Measurements from ENCODE around the gene TMEM82.

The TMEM82 gene

DNA sequence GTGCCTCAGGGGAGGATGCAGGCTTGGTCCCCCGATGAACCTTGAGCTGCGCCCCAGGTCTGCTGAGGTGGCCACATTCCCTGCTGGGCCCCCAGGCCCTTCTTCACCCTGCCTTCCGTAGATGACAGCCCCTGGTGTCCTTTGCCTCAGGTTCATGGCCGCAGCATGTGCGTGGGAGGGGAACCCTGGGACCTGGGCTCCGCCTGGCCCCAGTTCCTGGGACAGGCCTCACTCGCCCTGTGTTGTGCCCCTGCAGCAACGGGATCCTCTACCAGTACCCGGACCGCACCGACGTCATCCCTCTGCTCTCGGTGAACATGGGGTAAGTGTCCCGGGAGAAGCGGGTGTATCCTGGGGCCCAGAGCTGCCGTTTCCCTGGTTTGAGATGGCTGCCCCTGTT is 11.4 kb upstream of the TMEM82 start:
- DNase-seq (ENCODE audit: low read depth) = no peak
- no peak for TF ChIP-seq CTCF (conservative IDR thresholded peaks at IDR 0.05; ENCODE audit: control insufficient read depth, insufficient read depth, low read depth, low read length)
- H3K4me3 ChIP-seq (ENCODE audit: control insufficient read depth, low read depth, low read length) = no peak overlapping the region

DNA sequence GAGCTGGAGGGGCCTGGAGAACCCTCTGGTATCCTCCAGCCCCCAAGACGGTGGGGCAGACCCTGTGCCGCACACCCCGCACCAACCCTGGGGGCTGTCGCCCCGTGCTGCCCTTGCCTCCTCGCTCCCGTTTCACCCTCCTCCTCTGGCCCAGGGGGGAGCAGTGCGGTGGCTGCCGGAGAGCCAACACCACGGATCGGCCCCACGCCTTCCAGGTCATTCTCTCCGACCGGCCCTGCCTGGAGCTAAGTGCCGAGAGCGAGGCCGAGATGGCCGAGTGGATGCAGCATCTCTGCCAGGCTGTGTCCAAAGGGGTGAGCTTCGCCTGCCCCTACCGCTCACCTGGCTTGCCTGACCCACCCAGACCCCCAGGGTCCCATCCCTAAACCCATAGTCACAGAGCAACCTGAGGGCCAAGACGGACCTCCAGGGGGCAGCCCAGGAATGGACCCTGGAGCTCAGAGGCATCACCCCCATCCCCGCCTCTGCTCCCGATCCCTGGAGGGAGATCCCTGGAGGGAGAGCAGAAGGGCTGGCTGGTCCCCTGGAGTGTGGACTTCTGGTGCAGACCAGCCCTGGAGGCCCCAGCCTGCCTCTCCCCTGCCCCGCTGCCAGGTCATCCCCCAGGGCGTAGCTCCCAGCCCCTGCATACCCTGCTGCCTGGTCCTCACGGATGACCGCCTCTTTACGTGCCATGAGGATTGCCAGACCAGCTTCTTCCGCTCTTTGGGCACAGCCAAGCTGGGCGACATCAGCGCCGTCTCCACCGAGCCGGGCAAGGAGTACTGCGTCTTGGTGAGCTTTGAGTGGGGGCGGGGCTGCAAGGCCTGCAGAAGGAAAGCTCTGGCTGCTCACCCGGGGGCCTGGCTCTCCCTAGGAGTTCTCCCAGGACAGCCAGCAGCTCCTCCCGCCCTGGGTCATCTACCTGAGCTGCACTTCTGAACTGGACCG is 10.3 kb upstream of the TMEM82 start:
- no peak overlapping the region for H3K4me3 ChIP-seq (ENCODE audit: control insufficient read depth, low read depth, low read length)
- no peak for TF ChIP-seq CTCF (conservative IDR thresholded peaks at IDR 0.05; ENCODE audit: control insufficient read depth, insufficient read depth, low read depth, low read length)
- DNase-seq (ENCODE audit: low read depth) = no peak

DNA sequence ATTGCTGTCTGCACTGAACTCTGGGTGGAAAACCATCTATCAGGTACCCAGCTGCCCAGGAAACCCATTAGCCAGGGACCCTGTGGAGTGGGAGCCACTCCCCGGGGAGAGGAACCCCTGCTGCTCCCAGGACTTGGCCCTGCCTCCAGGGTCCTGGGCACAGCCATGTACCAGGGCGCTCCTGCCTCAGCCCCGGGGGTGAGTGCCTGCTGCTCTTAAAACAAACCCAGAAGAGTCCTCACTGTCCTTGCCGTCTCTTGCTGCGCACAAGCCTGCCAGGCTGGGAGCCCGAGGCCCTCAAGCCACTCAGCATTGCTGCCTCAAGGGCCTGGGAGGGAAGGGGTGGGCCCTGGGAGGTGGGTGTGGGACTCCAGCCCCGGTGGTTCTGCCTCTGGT is 9.6 kb upstream of the TMEM82 start:
- DNase-seq (ENCODE audit: low read depth) = no peak
- no peak for TF ChIP-seq CTCF (conservative IDR thresholded peaks at IDR 0.05; ENCODE audit: control insufficient read depth, insufficient read depth, low read depth, low read length)
- H3K4me3 ChIP-seq (ENCODE audit: control insufficient read depth, low read depth, low read length) = no peak overlapping the region

DNA sequence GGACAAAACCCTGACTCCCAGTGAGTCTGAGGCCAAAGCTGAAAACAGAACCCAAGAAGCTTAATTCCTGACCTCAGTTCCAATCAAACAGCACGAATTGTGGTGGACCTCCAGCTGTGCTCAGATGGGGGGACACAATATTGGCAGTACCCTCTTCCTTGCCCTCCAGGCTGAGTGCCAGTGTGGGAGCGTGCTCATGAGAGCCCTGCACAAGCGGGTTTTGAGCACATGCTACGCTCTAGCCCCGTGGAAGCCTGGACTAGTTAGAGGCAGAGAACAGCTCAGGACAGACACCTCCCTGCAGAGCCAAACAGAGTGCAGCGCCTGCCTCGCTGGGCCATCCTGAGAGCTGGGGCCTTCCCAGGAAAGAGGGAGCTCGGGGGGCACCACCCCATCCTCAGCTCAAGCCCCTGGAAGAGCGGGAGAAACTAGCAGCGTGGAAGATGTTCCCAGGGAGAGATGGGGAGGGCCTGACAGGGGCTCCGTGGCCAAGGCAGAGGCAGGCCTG is 9.0 kb upstream of the TMEM82 start:
- no peak overlapping the region for H3K4me3 ChIP-seq (ENCODE audit: control insufficient read depth, low read depth, low read length)
- DNase-seq (ENCODE audit: low read depth) = no peak
- no peak for TF ChIP-seq CTCF (conservative IDR thresholded peaks at IDR 0.05; ENCODE audit: control insufficient read depth, insufficient read depth, low read depth, low read length)

DNA sequence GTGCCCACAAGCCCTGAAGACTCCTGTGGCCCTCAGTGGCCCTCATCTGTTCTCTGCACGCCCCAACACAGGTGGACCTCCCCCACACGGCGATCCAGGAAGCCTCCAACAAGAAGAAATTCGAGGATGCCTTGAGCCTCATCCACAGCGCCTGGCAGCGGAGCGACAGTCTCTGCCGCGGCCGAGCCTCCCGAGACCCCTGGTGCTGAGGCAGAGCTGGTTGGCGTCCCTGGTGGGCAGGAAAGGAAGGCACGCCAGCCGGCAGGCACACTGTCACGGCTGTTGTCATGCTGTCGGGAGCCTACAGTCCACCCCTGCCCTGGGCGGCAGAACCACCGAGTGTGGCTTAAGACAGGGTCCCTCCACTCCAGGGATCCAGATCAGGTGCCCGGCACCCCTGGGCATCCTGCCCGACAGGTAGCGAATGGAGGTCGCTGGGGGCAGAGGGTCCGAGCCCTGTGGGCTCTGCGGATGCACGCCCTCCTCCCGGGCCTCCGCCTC is 8.5 kb upstream of the TMEM82 start:
- H3K4me3 ChIP-seq (ENCODE audit: control insufficient read depth, low read depth, low read length) = no peak overlapping the region
- TF ChIP-seq CTCF (conservative IDR thresholded peaks at IDR 0.05; ENCODE audit: control insufficient read depth, insufficient read depth, low read depth, low read length) = no peak
- DNase-seq (ENCODE audit: low read depth) = no peak

DNA sequence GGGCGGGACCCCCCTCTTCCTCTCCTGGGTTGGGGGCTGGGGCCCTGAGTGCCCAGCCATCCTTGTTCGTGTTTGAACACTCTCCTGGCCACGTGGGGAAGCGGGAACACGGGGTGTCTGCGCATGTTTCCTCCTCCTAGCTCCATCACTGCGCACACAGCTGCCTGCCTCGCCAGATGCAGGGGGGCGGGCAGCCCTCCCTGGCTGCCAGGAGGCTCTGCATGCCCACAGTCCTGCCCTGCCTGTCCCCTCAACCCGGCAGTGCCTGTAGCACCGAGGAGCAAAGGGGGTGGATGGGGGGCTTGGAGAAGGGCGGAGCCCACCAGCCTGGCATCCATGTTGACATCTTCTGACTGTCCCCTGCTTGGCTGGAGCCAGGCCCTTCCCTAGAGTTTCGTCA is 8.0 kb upstream of the TMEM82 start:
- TF ChIP-seq CTCF (conservative IDR thresholded peaks at IDR 0.05; ENCODE audit: control insufficient read depth, insufficient read depth, low read depth, low read length) = no peak
- no peak for DNase-seq (ENCODE audit: low read depth)
- H3K4me3 ChIP-seq (ENCODE audit: control insufficient read depth, low read depth, low read length) = no peak overlapping the region
